ENCODE data around the gene SBF2.

GRCh38 chr11:10317776-10318526, 23.9 kb upstream of the SBF2 start:
- TF ChIP-seq, protein P1, sequence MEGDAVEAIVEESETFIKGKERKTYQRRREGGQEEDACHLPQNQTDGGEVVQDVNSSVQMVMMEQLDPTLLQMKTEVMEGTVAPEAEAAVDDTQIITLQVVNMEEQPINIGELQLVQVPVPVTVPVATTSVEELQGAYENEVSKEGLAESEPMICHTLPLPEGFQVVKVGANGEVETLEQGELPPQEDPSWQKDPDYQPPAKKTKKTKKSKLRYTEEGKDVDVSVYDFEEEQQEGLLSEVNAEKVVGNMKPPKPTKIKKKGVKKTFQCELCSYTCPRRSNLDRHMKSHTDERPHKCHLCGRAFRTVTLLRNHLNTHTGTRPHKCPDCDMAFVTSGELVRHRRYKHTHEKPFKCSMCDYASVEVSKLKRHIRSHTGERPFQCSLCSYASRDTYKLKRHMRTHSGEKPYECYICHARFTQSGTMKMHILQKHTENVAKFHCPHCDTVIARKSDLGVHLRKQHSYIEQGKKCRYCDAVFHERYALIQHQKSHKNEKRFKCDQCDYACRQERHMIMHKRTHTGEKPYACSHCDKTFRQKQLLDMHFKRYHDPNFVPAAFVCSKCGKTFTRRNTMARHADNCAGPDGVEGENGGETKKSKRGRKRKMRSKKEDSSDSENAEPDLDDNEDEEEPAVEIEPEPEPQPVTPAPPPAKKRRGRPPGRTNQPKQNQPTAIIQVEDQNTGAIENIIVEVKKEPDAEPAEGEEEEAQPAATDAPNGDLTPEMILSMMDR (IDR thresholded peaks at IDR 0.05; ENCODE audit: low read length): no peak
- TF ChIP-seq EZH2phosphoT487 (IDR thresholded peaks at IDR 0.05; ENCODE audit: low read length) (no peak), EZH2 (optimal IDR thresholded peaks at IDR 0.05; ENCODE audit: low read depth, low read length) (no peak)
